Hepatocyte (in vitro differentiated cells): ENCODE measurements around the gene SLC7A14.

Experiments used
- CTCF ChIP-seq: fragments of 200-600 bp; sonication (generic); IDR thresholded peaks from 2 replicates; pipeline ENCODE4 v1.5.1; 2016; ENCODE audit warnings: antibody characterized with exemption, mild to moderate bottlenecking; ENCODE audit not compliant: poor library complexity
- EZH2phosphoT487 ChIP-seq: fragments of 200-600 bp; sonication (generic); IDR thresholded peaks from one replicate; pipeline ENCODE4 v1.6.1; 2018; ENCODE audit warnings: antibody characterized with exemption, mild to moderate bottlenecking, low read depth, moderate library complexity; ENCODE audit not compliant: unreplicated experiment, severe bottlenecking

GRCh38 chr3:170428095-170428494, 157.8 kb downstream of the SLC7A14 start:
- TF ChIP-seq CTCF (no peak), EZH2phosphoT487 (no peak)
